Measurements from ENCODE around the gene KCNAB3.

Gene KCNAB3

GRCh38 chr17:7880076-7880868 is 49.4 kb downstream of the KCNAB3 start:
- H2BK120ac ChIP-seq (ENCODE audit: low read depth, low read length) = no peak overlapping the region
- no peak for DNase-seq
- peaks cover 7% of the 10 kb centered on the region for H3K79me1 ChIP-seq (replicated peaks; ENCODE audit: low read length, poor library complexity, severe bottlenecking)
- no peak overlapping the region for H2BK5ac ChIP-seq (ENCODE audit: low read depth, low read length, poor library complexity, severe bottlenecking)
- no peaks in the 10 kb centered on the region for H3K27me3 ChIP-seq (ENCODE audit: control insufficient read depth in 1 of 2, insufficient read depth in 1 of 2, low read length in 2 of 2)
- no peak overlapping the region for H3K23ac ChIP-seq (ENCODE audit: low read length in 2 of 2)
- no peak overlapping the region for H2BK15ac ChIP-seq (ENCODE audit: low read depth, poor library complexity, severe bottlenecking)
- H3K4me3 ChIP-seq (ENCODE audit: insufficient read depth in 1 of 2, low read depth in 1 of 2, low read length in 2 of 2) = no peak overlapping the region
- H3K4ac ChIP-seq (ENCODE audit: low read depth in 1 of 2, low read length in 2 of 2) = no peak overlapping the region
- 95% methylated on average over 3 of the region's 3 CpGs for WGBS
- H3K36me3 ChIP-seq (ENCODE audit: control insufficient read depth in 1 of 2, insufficient read depth in 2 of 2, low read depth in 1 of 2, low read length in 2 of 2) = peaks cover 4 to 58% of the 10 kb centered on the region in 2 experiments
- H3K9me3 ChIP-seq (ENCODE audit: control insufficient read depth, low read length) = no peaks in the 10 kb centered on the region
- H4K8ac ChIP-seq (ENCODE audit: low read length) = no peak overlapping the region
- H3K14ac ChIP-seq (ENCODE audit: low read length in 2 of 2) = no peak overlapping the region
- H2AFZ ChIP-seq (ENCODE audit: low read depth, low read length) = no peak overlapping the region
- H2BK12ac ChIP-seq (ENCODE audit: low read length in 2 of 2) = no peak overlapping the region
- no peak overlapping the region for H4K91ac ChIP-seq (ENCODE audit: low read length)
- no peak overlapping the region for H3K18ac ChIP-seq (ENCODE audit: low read depth in 1 of 2, low read length in 2 of 2)
- no peak overlapping the region for H3K9ac ChIP-seq (ENCODE audit: low read length)
- no peak overlapping the region for H2AK5ac ChIP-seq (ENCODE audit: low read length, severe bottlenecking)
- peaks cover 4% of the 10 kb centered on the region for H3K4me1 ChIP-seq (ENCODE audit: control insufficient read depth, insufficient read depth, low read depth, low read length)
- no peak overlapping the region for H3K27ac ChIP-seq (ENCODE audit: low read length, poor library complexity, severe bottlenecking)
- no peak overlapping the region for H3K4me2 ChIP-seq (ENCODE audit: low read length, poor library complexity, severe bottlenecking)

- Histone ChIP-seq H3K4me3 (ENCODE audit: insufficient read depth in 1 of 2, low read depth in 1 of 2, low read length in 2 of 2) (no peak overlapping the region), H3K27ac (ENCODE audit: low read length, poor library complexity, severe bottlenecking) (no peak overlapping the region), H2BK15ac (ENCODE audit: low read depth, poor library complexity, severe bottlenecking) (no peak overlapping the region), H3K36me3 (ENCODE audit: control insufficient read depth in 1 of 2, insufficient read depth in 2 of 2, low read depth in 1 of 2, low read length in 2 of 2) (peaks cover 4 to 70% of the 10 kb centered on the region in 2 experiments), H2AFZ (ENCODE audit: low read depth, low read length) (no peak overlapping the region), H3K4me1 (ENCODE audit: control insufficient read depth, insufficient read depth, low read depth, low read length) (peaks cover 4% of the 10 kb centered on the region), H2BK5ac (ENCODE audit: low read depth, low read length, poor library complexity, severe bottlenecking) (no peak overlapping the region), H3K14ac (ENCODE audit: low read length in 2 of 2) (no peak overlapping the region), H3K9me3 (ENCODE audit: control insufficient read depth, low read length) (no peaks in the 10 kb centered on the region), H2BK120ac (ENCODE audit: low read depth, low read length) (no peak overlapping the region), H4K91ac (ENCODE audit: low read length) (no peak overlapping the region), H2AK5ac (ENCODE audit: low read length, severe bottlenecking) (no peak overlapping the region), H3K4ac (ENCODE audit: low read depth in 1 of 2, low read length in 2 of 2) (no peak overlapping the region), H3K4me2 (ENCODE audit: low read length, poor library complexity, severe bottlenecking) (no peak overlapping the region), H3K79me1 (replicated peaks; ENCODE audit: low read length, poor library complexity, severe bottlenecking) (peaks cover 14% of the 10 kb centered on the region), H3K18ac (ENCODE audit: low read depth in 1 of 2, low read length in 2 of 2) (no peak overlapping the region), H3K27me3 (ENCODE audit: control insufficient read depth in 1 of 2, insufficient read depth in 1 of 2, low read length in 2 of 2) (no peaks in the 10 kb centered on the region), H3K9ac (ENCODE audit: low read length) (no peak overlapping the region), H4K8ac (ENCODE audit: low read length) (no peak overlapping the region), H3K23ac (ENCODE audit: low read length in 2 of 2) (no peak overlapping the region), H2BK12ac (ENCODE audit: low read length in 2 of 2) (no peak overlapping the region)
- WGBS = 97% methylated on average over 7 of the region's 7 CpGs
- DNase-seq = no peak
Measured at GRCh38 chr17:7878234-7878633, 51.4 kb downstream of the KCNAB3 start.

GRCh38 chr17:7875804-7876370 is 53.8 kb downstream of the KCNAB3 start:
- H2AK5ac ChIP-seq (ENCODE audit: low read length, severe bottlenecking) = no peak overlapping the region
- H3K36me3 ChIP-seq (ENCODE audit: control insufficient read depth in 1 of 2, insufficient read depth in 2 of 2, low read depth in 1 of 2, low read length in 2 of 2) = peaks cover 3 to 63% of the 10 kb centered on the region in 2 experiments
- no peak overlapping the region for H3K18ac ChIP-seq (ENCODE audit: low read depth in 1 of 2, low read length in 2 of 2)
- no peak overlapping the region for H2BK5ac ChIP-seq (ENCODE audit: low read depth, low read length, poor library complexity, severe bottlenecking)
- H3K9ac ChIP-seq (ENCODE audit: low read length) = no peak overlapping the region
- no peak overlapping the region for H3K4ac ChIP-seq (ENCODE audit: low read depth in 1 of 2, low read length in 2 of 2)
- DNase-seq = no peak
- no peak overlapping the region for H3K14ac ChIP-seq (ENCODE audit: low read length in 2 of 2)
- H3K79me1 ChIP-seq (replicated peaks; ENCODE audit: low read length, poor library complexity, severe bottlenecking) = peaks cover 17% of the 10 kb centered on the region
- no peak overlapping the region for H3K27ac ChIP-seq (ENCODE audit: low read length, poor library complexity, severe bottlenecking)
- H3K9me3 ChIP-seq (ENCODE audit: control insufficient read depth, low read length) = no peaks in the 10 kb centered on the region
- H4K91ac ChIP-seq (ENCODE audit: low read length) = no peak overlapping the region
- no peak overlapping the region for H2BK12ac ChIP-seq (ENCODE audit: low read length in 2 of 2)
- no peak overlapping the region for H3K23ac ChIP-seq (ENCODE audit: low read length in 2 of 2)
- H4K8ac ChIP-seq (ENCODE audit: low read length) = no peak overlapping the region
- H2BK120ac ChIP-seq (ENCODE audit: low read depth, low read length) = no peak overlapping the region
- no peaks in the 10 kb centered on the region for H3K27me3 ChIP-seq (ENCODE audit: control insufficient read depth in 1 of 2, insufficient read depth in 1 of 2, low read length in 2 of 2)
- no peak overlapping the region for H2AFZ ChIP-seq (ENCODE audit: low read depth, low read length)
- no peak overlapping the region for H3K4me3 ChIP-seq (ENCODE audit: insufficient read depth in 1 of 2, low read depth in 1 of 2, low read length in 2 of 2)
- H3K4me1 ChIP-seq (ENCODE audit: control insufficient read depth, insufficient read depth, low read depth, low read length) = peaks cover 2% of the 10 kb centered on the region
- no peak overlapping the region for H2BK15ac ChIP-seq (ENCODE audit: low read depth, poor library complexity, severe bottlenecking)
- WGBS = 100% methylated on average over 1 of the region's 2 CpGs
- no peak overlapping the region for H3K4me2 ChIP-seq (ENCODE audit: low read length, poor library complexity, severe bottlenecking)

GRCh38 chr17:7873051-7873450 is 56.6 kb downstream of the KCNAB3 start:
- H2AK5ac ChIP-seq (ENCODE audit: low read length, severe bottlenecking) = no peak overlapping the region
- H4K91ac ChIP-seq (ENCODE audit: low read length) = no peak overlapping the region
- H4K8ac ChIP-seq (ENCODE audit: low read length) = no peak overlapping the region
- H2BK15ac ChIP-seq (ENCODE audit: low read depth, poor library complexity, severe bottlenecking) = no peak overlapping the region
- H2BK5ac ChIP-seq (ENCODE audit: low read depth, low read length, poor library complexity, severe bottlenecking) = no peak overlapping the region
- peaks cover 3 to 41% of the 10 kb centered on the region in 2 experiments for H3K36me3 ChIP-seq (ENCODE audit: control insufficient read depth in 1 of 2, insufficient read depth in 2 of 2, low read depth in 1 of 2, low read length in 2 of 2)
- H3K79me1 ChIP-seq (replicated peaks; ENCODE audit: low read length, poor library complexity, severe bottlenecking) = peaks cover 12% of the 10 kb centered on the region
- no peak overlapping the region for H3K14ac ChIP-seq (ENCODE audit: low read length in 2 of 2)
- peak; percentile 59 for DNase-seq
- no peaks in the 10 kb centered on the region for H3K4me1 ChIP-seq (ENCODE audit: control insufficient read depth, insufficient read depth, low read depth, low read length)
- no peak overlapping the region for H2AFZ ChIP-seq (ENCODE audit: low read depth, low read length)
- H3K23ac ChIP-seq (ENCODE audit: low read length in 2 of 2) = no peak overlapping the region
- H3K27ac ChIP-seq (ENCODE audit: low read length, poor library complexity, severe bottlenecking) = no peak overlapping the region
- 83% methylated on average over 4 of the region's 4 CpGs for WGBS
- no peak overlapping the region for H2BK120ac ChIP-seq (ENCODE audit: low read depth, low read length)
- no peak overlapping the region for H3K18ac ChIP-seq (ENCODE audit: low read depth in 1 of 2, low read length in 2 of 2)
- H3K9ac ChIP-seq (ENCODE audit: low read length) = no peak overlapping the region
- H3K4ac ChIP-seq (ENCODE audit: low read depth in 1 of 2, low read length in 2 of 2) = no peak overlapping the region
- H3K4me2 ChIP-seq (ENCODE audit: low read length, poor library complexity, severe bottlenecking) = no peak overlapping the region
- H3K27me3 ChIP-seq (ENCODE audit: control insufficient read depth in 1 of 2, insufficient read depth in 1 of 2, low read length in 2 of 2) = no peaks in the 10 kb centered on the region
- H2BK12ac ChIP-seq (ENCODE audit: low read length in 2 of 2) = no peak overlapping the region
- H3K9me3 ChIP-seq (ENCODE audit: control insufficient read depth, low read length) = no peaks in the 10 kb centered on the region
- no peak overlapping the region for H3K4me3 ChIP-seq (ENCODE audit: insufficient read depth in 1 of 2, low read depth in 1 of 2, low read length in 2 of 2)
